Activated CD4-positive, alpha-beta T cell treated with anti-CD3 and anti-CD28 coated beads, Interleukin-2, amount 10 ng/mL, durations not matched to agents 24 days and 14 days (primary cell): ENCODE measurements around the gene PMM2. TPM values are rescaled to one million over a fixed set of nuclear protein-coding genes. Genes with fewer than 3 reads are reported as not detected.
A peak's percentile ranks its signal among the peaks of the same experiment; 100 is the strongest.

Experiments
- DNase-seq: peaks from one replicate; pipeline ENCODE4 v3.0.0; 2022
- H3K27ac Mint-ChIP-seq: one replicate; pipeline ENCODE4 v1.8.0; 2022; ENCODE audit warnings: mild to moderate bottlenecking, mixed read lengths
- H3K27me3 Mint-ChIP-seq: one replicate; pipeline ENCODE4 v1.8.0; 2022; ENCODE audit warnings: mixed read lengths
- H3K36me3 Mint-ChIP-seq: one replicate; pipeline ENCODE4 v1.8.0; 2022; ENCODE audit warnings: low read depth, mild to moderate bottlenecking, mixed read lengths
- H3K4me1 Mint-ChIP-seq: one replicate; pipeline ENCODE4 v1.8.0; 2021; ENCODE audit warnings: mixed read lengths
- H3K4me3 Mint-ChIP-seq: one replicate; pipeline ENCODE4 v1.8.0; 2022; ENCODE audit warnings: mild to moderate bottlenecking, moderate library complexity, mixed read lengths
- H3K9me3 Mint-ChIP-seq: one replicate; pipeline ENCODE4 v1.8.0; 2021; ENCODE audit warnings: mixed read lengths
- intact Hi-C: fragments of 100-400 bp; cut with micrococcal nuclease; formaldehyde crosslinking; loops from one replicate; pipeline ENCODE4 v1.15.1; 2023
- total RNA-seq: library from RNA; stranded (reverse); gene quantifications from 2 replicates; pipeline ENCODE4 v1.2.3, GENCODE V29; 2022

PMM2 gene
- total RNA-seq, 1 donor from 2014 or later = 74.1 TPM

DNA sequence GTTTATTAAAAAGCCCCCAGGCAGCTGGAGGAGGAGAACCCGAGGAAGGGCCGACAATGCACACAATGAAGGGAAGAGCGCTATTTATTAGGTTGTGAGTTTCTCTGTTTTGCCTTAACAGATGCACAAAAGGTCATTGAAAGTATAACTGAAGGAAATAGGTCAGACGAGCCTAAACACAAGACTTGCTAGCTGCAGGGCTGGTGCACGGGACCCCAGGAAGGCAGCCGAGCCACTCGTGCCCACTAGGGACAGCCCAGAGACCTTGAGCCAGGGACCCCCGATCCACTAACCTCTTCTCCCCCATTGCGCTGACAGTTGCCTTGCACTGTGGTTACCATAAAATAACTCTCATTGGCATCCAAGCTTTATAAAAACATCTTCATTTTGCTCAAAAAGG lies 95.8 kb downstream of the PMM2 start:
- Mint-ChIP-seq H3K4me1 (peaks cover 3% of the 10 kb centered on the region), H3K4me3 (no peak overlapping the region), H3K36me3 (peaks cover 76% of the 10 kb centered on the region), H3K9me3 (no peaks in the 10 kb centered on the region), H3K27ac (peak overlapping the region; percentile 13), H3K27me3 (no peaks in the 10 kb centered on the region)
- intact Hi-C loops = no loop called here
- DNase-seq = no peak

DNA sequence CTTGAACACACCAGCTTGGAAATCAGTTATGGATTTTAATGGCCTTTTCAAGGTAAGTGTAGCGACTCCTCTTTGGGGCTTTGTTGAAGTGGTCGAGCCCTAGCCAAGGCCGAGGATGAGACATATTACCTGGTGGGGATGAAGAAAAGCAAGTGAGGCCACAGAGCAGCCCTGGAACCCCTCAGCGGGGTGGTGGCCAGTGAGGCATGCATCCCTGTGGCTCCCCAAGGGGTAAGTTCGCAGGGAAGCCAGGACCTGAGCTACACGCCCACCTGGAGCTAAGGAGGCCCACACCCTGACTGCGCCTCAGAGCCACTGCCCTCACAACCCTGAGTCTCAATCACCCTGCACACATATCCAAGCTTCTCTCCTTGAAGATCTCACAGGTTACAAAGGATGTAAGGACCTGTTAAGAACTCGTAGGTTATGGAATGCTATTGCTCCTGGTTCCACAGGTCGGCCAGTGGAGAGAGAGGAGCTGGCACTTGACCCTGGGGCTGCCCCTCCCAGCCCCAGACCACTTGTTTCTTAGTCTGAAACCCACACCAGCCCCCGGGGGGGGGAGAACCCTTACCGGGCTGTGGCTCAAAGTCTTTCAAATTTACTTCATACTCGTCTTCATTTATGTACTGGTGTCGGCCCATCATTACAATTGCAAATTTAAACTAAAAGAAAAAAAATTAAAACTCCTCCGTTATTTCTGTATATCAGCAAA lies 96.5 kb downstream of the PMM2 start:
- intact Hi-C loops = no loop called here
- Mint-ChIP-seq H3K4me3 (no peak overlapping the region), H3K36me3 (peaks cover 83% of the 10 kb centered on the region)

GRCh38 chr16:8894736-8895334 lies 97.2 kb downstream of the PMM2 start:
- DNase-seq = no peak
- Mint-ChIP-seq H3K4me3 (no peak overlapping the region), H3K4me1 (peaks cover 3% of the 10 kb centered on the region), H3K27me3 (no peaks in the 10 kb centered on the region), H3K27ac (no peak overlapping the region), H3K36me3 (peaks cover 90% of the 10 kb centered on the region), H3K9me3 (no peaks in the 10 kb centered on the region)
- intact Hi-C loops = loop anchor here (5.0 kb wide), 1 partner anchor 42 kb away; no protein-coding TSS in a partner anchor

More for the DNA sequence above, 96.5 kb downstream of the PMM2 start:
- Mint-ChIP-seq H3K27me3 (no peaks in the 10 kb centered on the region), H3K4me1 (peaks cover 3% of the 10 kb centered on the region), H3K9me3 (no peaks in the 10 kb centered on the region), H3K27ac (no peak overlapping the region)
- no peak for DNase-seq

- DNase-seq = no peak
- Mint-ChIP-seq H3K4me3 (no peak overlapping the region), H3K36me3 (peaks cover 88% of the 10 kb centered on the region), H3K27me3 (no peaks in the 10 kb centered on the region), H3K9me3 (no peaks in the 10 kb centered on the region), H3K27ac (no peak overlapping the region), H3K4me1 (no peaks in the 10 kb centered on the region)
- intact Hi-C loops = loop anchor here (5.0 kb wide), 1 partner anchor 39 kb away; no protein-coding TSS in a partner anchor
These were observed 101.2 kb downstream of the PMM2 start for GRCh38 chr16:8898660-8899318.

Other genes with a start within 250 kb of the PMM2 start
- not detected in 2 replicates for gene TMEM114, start 207.3 kb upstream of the PMM2 start, total RNA-seq
- 36.2 and 38.4 TPM in 2 replicates for gene METTL22, start 176.1 kb upstream of the PMM2 start, total RNA-seq
- 5.0 and 5.9 TPM in 2 replicates for gene ABAT, start 123.2 kb upstream of the PMM2 start, total RNA-seq
- gene TMEM186, start 200 bp upstream of the PMM2 start, total RNA-seq = 19.3 and 20.4 TPM in 2 replicates
- 67.7 and 73.3 TPM in 2 replicates for gene CARHSP1, start 71.2 kb downstream of the PMM2 start, total RNA-seq
- gene LITAFD, start 84.5 kb downstream of the PMM2 start, total RNA-seq = not detected in 2 replicates
- 180 and 186 TPM in 2 replicates for gene USP7, start 166.1 kb downstream of the PMM2 start, total RNA-seq